ENCODE measurements around the gene MRPL28.
"Not testable (repeated sequence)": the region's sequence is repeated elsewhere in the genome, so short reads cannot be mapped to it uniquely, and the experiment has no call there.

Gene MRPL28

GRCh38 chr16:391885-392335 lies 21.6 kb upstream of the MRPL28 start:
- peak; percentile 65 for DNase-seq (ENCODE audit: low read depth, low spot score)

- DNase-seq (ENCODE audit: low read depth, low spot score), result no peak
Observed at GRCh38 chr16:389352-389751, 19.0 kb upstream of the MRPL28 start.

- DNase-seq (ENCODE audit: low read depth, low spot score), result not testable (repeated sequence)
Observed at GRCh38 chr16:387761-388666, 17.7 kb upstream of the MRPL28 start.

GRCh38 chr16:386641-387156 lies 16.4 kb upstream of the MRPL28 start:
- no peak for DNase-seq (ENCODE audit: low read depth, low spot score)

GRCh38 chr16:383326-384051 lies 13.2 kb upstream of the MRPL28 start:
- DNase-seq (ENCODE audit: low read depth, low spot score), result no peak

GRCh38 chr16:381789-382717 lies 11.7 kb upstream of the MRPL28 start, which contains the start of gene PGAP6:
TSS of gene PGAP6 (minus strand) at chr16:381978. CDS start at chr16:381821, 157 bp downstream.
- peak; percentile 28 for DNase-seq (ENCODE audit: low read depth, low spot score)

GRCh38 chr16:381012-381788 lies 10.9 kb upstream of the MRPL28 start:
- no peak for DNase-seq (ENCODE audit: low read depth, low spot score)

GRCh38 chr16:380762-381011 lies 10.3 kb upstream of the MRPL28 start:
- no peak for DNase-seq (ENCODE audit: low read depth, low spot score)

GRCh38 chr16:379961-380761 lies 9.8 kb upstream of the MRPL28 start:
- DNase-seq (ENCODE audit: low read depth, low spot score), result no peak

- DNase-seq (ENCODE audit: low read depth, low spot score), result no peak
Observed at GRCh38 chr16:379183-379960, 9.0 kb upstream of the MRPL28 start.

GRCh38 chr16:378821-379182 lies 8.5 kb upstream of the MRPL28 start:
- no peak for DNase-seq (ENCODE audit: low read depth, low spot score)

GRCh38 chr16:378113-378820 lies 7.9 kb upstream of the MRPL28 start:
- DNase-seq (ENCODE audit: low read depth, low spot score), result not testable (repeated sequence)

- no peak for DNase-seq (ENCODE audit: low read depth, low spot score)
Observed at GRCh38 chr16:377419-377951, 7.1 kb upstream of the MRPL28 start.

- DNase-seq (ENCODE audit: low read depth, low spot score), result no peak
Observed at GRCh38 chr16:376817-377418, 6.6 kb upstream of the MRPL28 start.

GRCh38 chr16:375927-376816 lies 5.8 kb upstream of the MRPL28 start:
- no peak for DNase-seq (ENCODE audit: low read depth, low spot score)

GRCh38 chr16:375212-375611 lies 4.9 kb upstream of the MRPL28 start:
- no peak for DNase-seq (ENCODE audit: low read depth, low spot score)

GRCh38 chr16:374616-374926 lies 4.2 kb upstream of the MRPL28 start:
- DNase-seq (ENCODE audit: low read depth, low spot score), result no peak

Measured in activated naive CD8-positive, alpha-beta T cell treated with anti-CD3 and anti-CD28 coated beads, Interleukin-2, amount 50 U/mL, for 16 hours (primary cell).